GM10847 (cell line): ENCODE data around the gene MCMBP.

ENCODE experiments used
- POLR2A ChIP-seq: IDR thresholded peaks from 2 replicates; pipeline ENCODE4 v1.6.1; 2011; ENCODE audit not compliant: insufficient read length; ENCODE audit errors: extremely low read depth

The MCMBP gene

DNA sequence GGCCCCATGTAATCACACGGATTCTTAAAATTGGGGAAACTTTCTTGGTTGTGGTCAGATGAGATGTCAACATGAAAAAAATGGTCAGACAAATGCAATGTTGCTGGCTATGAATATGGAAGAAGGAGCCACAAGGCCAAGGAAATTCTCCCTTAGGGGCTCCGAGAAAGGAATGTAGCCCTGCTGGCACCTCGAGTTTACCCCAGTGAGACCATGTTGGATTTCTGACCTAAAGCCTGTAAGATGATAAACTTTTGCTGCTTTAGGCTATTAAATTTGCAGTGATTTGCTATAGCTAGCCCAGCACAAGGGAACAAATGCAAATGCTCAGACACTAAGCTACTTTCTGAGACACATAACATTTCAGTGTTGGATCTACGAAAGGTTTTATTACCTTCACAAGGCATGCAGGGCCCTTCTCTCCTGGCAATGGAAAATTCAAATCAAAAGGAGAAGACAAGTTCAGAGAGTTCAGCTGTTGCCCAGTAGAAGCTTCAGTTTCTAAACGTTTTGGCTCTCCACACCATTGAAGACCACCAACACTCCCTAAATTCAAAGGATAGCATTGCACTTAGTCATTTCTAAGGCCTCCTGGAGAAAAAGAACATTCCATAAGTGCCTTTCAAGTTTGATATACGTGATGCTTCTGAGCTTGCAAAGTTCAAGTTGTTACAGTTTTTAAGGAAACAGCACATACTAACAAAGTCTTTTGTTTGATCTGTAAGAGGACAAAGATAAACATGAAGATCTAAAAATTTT, 23.4 kb downstream of the MCMBP start:
- TF ChIP-seq POLR2A: no peak

DNA sequence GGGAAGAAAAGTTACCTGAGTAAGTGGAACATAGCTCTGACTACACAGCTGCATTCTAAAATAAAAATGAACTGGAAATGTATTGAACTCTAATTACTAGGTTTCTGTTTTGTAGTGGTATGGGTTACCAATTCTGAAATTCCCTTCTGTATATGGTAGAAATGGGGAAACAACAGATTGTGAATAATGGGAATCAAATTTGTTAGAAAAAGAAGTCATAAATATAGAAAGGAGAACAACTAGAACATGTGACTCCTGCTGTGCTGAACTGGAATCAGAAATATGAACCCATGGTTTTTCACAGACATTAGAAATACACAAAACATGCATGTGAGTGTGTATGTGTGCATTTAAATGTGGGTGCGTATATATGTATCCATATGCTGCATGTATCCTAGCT, 27.0 kb downstream of the MCMBP start:
- no peak for TF ChIP-seq POLR2A

DNA sequence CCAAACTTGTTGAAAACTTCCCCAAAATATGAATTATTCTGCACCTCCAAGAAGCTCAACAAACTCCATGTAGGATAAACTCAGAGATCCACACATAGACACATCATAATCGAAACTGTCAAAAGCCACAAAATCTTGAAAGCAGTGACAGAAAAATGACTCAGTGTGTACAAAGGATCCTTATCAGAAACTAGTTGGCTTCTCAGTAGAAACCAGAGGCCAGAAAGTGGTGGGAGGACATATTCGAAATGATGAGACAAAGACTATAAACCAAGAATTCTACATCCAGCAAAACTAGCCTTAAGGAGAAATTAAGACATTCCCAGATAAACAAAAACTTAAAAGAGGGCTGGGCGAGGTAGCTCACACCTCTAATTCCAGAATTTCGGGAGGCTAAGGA, 38.5 kb downstream of the MCMBP start:
- TF ChIP-seq POLR2A: no peak

DNA sequence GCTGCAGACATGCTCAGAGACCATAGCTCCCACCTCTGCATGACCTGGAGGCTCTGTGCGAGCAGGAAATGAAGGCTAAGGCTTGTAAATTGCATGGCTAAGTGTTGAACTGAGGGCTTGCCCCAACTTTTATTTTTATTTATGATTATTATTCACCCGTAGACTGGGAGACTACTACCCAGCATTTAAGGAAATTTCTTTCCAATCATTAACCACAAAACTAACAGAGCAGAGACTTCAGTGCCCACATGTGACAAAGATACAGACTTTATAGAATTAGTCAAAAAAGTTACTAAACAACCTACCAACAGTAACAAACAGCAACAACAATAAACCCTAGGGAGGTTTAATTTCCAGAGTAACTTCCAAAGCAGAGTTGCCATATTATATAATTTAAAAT, 39.7 kb downstream of the MCMBP start:
- no peak for TF ChIP-seq POLR2A

DNA sequence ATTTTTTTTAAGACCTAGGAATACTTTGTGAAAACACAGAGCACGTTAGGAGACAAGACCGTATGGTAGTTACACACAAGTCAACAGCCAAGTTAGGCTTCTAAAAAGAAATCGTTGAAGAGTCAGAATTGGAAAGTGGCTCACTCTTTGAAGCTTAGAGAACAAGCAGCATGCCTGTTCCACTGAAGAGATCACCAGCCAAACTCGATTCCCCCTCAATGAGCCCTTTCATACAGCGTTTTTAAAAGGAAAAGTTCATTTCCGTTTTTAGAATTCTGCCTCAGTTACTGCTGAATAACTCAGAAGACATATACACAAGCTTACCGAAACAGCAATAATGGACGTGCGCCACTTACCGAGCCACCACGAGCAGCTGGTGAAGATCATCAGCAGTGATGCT, 41.0 kb downstream of the MCMBP start:
- TF ChIP-seq POLR2A: no peak

DNA sequence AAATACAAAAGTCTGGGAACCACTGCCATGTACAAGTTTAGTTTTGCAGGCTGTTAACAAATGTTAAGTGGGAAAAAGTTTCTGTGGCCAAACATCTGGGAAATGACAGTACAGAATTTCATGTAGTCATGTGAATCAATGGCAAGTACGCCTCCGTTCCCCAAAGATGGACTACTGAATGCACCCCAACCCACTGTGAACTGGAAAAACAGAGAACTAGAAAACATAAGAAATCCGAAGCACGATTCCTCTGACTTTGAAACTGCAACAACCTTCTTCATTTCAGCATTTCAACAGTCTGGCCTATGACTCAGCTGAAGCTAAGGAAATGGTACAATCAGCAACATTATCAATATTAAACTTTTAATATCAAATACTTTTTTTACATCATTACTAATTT, 41.8 kb downstream of the MCMBP start:
- TF ChIP-seq POLR2A: no peak

DNA sequence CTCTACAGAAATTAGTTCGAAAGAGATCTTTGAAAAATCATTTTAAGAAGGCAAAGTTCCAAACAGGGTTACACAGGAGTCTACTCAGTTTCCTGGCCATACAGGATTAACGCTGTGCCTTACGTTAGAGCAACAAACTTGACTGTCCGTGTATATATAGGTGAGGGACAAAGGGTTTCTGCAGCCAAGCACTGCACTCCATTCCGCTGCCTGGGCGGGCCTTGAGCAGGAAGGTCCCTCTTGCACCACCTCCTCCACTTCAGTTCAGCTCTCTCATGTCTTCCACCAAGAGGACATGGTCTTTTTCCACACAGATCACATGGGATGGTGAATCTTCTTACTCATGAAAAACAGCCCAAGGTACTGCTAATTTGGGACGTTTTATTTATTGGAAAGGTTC, 43.2 kb downstream of the MCMBP start:
- no peak for TF ChIP-seq POLR2A

DNA sequence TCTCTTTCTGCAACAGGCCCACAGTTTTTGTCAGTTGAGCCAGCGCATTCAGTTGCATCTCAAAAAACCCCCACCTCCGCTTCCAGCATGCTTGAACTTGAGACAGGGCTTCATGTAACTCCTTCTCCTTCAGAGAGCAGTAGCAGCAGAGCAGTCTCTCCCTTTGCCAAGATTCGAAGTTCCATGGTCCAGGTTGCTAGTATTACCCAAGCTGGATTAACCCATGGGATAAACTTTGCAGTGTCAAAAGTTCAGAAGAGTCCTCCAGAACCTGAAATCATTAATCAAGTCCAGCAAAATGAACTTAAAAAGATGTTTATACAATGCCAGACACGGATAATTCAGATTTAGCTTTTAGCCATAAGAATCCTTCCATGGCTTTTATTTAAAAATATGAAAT, 45.2 kb downstream of the MCMBP start:
- TF ChIP-seq POLR2A: no peak

DNA sequence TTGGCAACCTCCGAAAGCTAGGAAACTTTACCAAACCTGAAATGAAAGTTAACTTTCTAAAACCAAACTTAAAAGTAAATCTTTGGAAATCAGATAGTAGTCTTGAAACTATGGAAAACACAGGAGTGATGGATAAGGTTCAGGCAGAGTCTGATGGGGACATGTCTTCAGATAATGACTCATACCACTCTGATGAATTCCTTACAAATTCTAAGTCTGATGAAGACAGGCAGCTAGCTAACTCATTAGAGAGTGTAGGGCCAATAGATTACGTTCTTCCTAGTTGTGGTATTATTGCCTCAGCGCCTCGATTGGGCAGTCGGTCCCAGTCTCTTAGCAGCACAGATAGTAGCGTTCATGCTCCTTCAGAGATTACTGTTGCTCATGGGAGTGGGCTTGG, 45.9 kb downstream of the MCMBP start:
- no peak for TF ChIP-seq POLR2A

DNA sequence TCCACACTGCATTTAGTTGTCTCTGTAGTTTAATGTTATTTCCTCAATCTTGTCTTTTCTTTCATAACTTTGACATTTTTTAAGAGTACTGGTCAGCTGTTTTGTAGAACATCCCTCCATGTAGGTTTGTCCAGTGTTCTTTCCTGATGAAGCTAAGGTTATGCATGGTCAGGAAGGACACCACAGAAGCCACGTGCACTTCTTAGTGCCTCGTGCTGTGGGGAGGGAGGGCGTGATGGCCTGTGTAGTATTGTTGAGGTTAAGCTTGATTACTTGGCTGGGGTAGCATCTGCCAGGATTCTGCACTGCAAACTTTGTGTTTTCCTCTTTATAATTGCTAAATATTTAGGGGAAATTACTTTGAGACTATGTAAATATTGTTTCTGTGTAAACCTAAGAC, 48.3 kb downstream of the MCMBP start:
- TF ChIP-seq POLR2A: no peak

DNA sequence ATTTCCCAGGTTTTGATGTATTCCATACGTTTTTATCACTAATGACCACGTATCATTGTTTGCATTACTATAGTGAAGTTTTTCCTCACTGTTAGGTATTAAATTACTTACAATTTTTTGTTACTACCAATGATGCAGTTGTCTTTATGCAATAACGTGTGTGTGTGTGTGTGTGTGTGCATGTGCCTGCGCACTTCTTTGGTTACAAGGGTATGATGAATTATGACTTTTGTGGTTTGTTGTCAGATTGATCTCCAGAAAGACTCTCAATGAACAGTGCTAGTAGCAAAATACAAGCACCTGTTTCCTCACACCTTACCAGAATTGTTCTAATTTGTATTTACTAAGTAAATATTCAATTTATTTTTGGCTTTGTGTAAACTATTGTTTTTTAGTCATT, 51.5 kb downstream of the MCMBP start:
- no peak for TF ChIP-seq POLR2A

DNA sequence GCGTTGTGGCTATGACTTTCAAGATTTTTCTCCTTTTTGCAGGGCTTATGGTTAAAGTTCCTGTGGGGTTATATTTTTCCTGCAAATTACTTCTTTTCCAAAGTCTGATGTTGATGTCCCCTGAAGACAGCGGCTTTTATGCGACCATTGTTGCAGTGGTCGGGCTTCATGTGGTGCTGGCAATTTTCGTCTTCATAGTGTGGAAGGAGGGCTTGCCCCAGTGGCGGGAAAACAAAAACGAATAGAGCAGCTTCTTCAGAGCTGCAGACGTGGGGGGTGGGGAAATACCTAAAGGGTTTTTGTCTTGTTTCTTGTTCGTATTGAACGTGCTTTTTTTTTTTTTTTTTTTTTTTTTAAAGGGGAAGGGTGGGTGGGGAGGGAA, 53.8 kb downstream of the MCMBP start:
- TF ChIP-seq POLR2A: no peak

DNA sequence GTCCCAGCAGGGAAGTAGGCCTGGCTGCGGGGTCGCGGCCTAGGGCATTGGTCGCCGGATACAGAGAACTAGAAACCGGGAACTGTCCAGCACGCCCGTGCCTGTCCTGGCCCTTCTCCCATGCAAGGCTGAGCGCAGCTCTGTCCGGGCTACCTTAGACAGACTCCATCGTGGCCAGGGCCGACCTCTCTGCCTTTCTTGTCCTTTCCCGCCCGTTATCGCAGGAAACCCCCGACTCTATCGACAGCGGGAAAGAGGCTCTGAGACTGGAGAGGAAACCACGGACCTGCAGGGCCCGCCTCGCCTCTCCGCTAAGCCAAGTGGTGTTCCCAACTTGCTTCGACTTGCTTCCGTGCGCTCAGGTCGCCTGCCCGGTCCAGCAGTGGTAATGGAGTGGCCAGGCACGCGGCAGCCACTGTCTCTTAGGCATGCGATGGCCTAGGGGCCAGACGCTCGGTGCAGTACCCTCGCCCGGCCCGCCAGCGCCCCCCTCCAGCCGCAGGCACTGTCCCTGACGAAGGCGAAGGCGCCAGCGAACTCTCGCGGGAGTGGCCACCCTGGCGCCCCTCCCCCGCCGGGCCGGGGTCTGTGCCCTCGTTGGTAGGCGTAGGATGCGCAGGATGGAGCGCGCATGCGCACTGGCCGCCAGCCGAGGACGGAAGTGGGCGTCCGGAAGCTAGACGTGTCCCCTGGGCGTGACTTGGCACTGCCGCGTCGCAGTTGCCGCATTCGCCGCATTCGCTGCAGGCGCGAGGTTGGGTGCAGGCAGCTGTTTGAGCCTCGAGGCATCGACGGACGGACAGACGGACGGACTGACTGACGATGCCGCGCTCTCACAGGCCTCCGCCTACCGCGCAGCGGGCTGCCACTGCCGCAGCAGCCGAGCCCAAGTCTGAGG, 54.4 kb downstream of the MCMBP start:
- no peak for TF ChIP-seq POLR2A

DNA sequence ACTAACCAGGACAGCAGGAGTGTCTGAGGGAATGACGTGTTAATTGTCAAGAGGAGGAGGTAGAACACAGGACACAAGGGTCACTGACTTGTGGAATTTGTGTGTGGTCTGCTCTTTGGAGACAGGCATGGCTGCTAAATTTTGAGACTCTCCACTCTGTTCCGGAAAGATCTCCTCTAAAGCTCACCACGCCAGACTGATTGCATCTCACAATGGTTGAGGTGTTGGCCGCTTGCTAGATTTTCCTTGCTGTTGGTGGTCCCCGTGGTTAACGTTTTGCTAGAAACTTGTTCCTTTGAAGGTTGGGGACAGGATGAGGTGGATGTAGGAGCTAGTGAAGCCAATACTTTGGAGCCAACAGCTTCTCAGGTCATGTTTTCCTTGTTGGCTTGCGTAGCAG, 57.0 kb downstream of the MCMBP start:
- no peak for TF ChIP-seq POLR2A

DNA sequence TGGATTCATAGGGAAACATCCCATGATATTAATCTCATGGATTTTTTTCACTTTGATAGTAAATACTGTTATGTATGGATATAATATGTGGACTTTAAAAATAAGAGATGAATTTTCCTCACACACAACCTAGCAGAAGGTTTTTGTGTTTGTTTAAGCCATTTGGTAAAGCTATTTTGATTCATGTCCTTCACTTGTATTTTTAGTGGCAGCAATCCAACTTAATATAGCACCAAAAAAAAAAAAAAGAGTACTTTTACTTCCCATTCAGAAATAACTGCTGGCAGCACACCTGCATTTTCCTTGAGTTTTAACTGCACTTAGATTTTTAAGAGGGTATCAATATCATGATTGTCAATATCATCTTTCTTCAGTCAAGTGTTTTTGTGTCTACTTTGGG, 60.0 kb downstream of the MCMBP start:
- no peak for TF ChIP-seq POLR2A

DNA sequence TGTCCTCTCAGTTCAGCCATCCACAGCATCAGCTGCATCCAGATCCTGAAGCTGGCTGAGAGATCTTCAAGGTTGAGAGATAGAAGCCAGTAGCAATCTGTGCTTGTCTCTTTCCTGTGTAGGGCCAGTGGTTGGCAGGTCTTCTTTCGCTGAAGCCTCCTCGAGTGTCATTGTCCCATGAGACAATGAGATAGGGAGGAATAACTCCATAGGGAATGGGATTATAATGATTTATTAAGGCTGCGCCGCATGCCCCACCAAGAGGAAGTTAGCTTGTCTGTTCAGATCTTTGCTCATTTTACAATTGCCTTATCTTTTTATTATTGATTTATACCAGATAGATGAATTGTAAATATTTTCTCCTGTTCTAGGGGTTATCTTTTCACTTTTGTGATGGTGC, 61.5 kb downstream of the MCMBP start:
- TF ChIP-seq POLR2A: no peak

DNA sequence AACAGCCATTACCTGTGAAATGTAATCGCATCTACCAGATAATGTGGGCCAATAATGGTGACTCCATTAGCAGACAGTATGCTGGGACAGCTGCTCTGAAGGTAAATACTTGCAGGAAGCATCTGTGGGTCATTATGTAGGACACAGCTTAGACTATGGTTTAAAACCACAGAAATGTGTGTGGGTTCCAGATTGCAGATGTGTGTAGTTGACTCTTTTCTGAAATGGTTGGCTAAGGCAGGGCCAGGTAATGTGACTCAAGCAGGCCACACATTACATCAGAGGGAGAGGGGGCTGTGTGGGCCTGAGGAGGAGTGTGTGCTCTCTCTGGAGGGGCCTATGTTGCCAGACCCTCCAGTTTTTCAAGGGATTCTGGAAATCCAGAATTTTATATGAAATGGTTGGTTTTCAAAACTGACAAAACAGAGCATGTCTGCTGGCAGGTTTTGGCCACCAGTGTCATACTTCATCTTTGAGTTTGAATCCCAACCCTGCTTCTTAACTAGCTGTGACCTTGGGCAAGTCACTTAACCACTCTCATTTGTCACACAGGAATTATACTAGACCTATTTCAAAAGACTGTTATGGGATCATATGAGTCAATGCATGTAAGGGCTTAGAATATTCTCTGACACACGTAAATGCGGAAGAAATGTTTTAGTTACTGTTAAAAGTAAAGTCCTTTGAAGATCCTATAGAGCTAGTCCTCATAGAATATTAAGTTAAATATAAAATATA, 64.5 kb downstream of the MCMBP start:
- TF ChIP-seq POLR2A: no peak
